Measurements from ENCODE around the gene MAPK4.

- TF ChIP-seq ZNF274 (IDR thresholded peaks at IDR 0.05; ENCODE audit: low read depth, low read length) = no peak
- TF ChIP-seq YY1 (IDR thresholded peaks at IDR 0.05; ENCODE audit: insufficient read depth, insufficient read length) = no peak
- TF ChIP-seq SUZ12 (IDR thresholded peaks at IDR 0.05; ENCODE audit: extremely low read depth, insufficient read depth, insufficient read length) = no peak
Observed at GRCh38 chr18:50671376-50671775, 111.5 kb downstream of the MAPK4 start.

Data from NT2/D1 (cell line).